ENCODE results near the gene XRCC5.

XRCC5 gene

DNA sequence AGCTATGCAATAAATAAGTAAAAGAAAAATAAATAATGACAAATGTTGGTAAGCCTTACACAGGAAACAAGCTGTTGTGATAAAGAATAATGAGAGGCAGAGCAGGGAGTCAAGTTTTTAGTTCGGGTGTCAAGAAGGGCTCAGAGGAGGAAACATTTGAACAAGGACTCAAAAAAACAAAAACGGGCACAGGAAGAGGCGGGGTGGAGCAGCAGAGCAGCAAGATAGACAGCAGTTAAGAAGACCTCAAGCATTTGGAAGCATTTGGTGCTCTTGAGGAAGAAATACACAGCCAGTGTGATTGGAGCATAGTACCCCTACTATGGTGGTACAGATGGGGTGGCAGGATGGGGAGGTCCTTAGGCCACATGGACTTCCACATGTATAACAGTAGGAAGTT lies 24.6 kb upstream of the XRCC5 start:
- TF ChIP-seq ZNF776 (tag by site-specific recombination; IDR thresholded peaks at IDR 0.05; ENCODE audit: borderline replicate concordance) (no peak), ZNF596 (tag by site-specific recombination; IDR thresholded peaks at IDR 0.05) (no peak), ZNF544 (tag by site-specific recombination; IDR thresholded peaks at IDR 0.05) (no peak)
- Histone ChIP-seq H3K9me3 (ENCODE audit: control insufficient read depth, insufficient read depth, low read depth, low read length) (no peaks in the 10 kb centered on the region), H3K27ac (ENCODE audit: extremely low read depth, low read depth, low read length) (no peak overlapping the region), H3K4me1 (ENCODE audit: control insufficient read depth, insufficient read depth, low read length) (peaks cover 3% of the 10 kb centered on the region), H3K4me3 (ENCODE audit: low read depth, low read length) (no peak overlapping the region), H3K36me3 (ENCODE audit: control insufficient read depth in 2 of 2, insufficient read depth in 1 of 2, low read length in 2 of 2) (no peaks in the 10 kb centered on the region)
- ChIA-PET POLR2A (interaction anchor here (0.8 kb wide), 1 partner anchor 25 kb away, joined by 4 read pairs; the partner anchor contains the start of gene XRCC5), CTCF (no interaction called here)

DNA sequence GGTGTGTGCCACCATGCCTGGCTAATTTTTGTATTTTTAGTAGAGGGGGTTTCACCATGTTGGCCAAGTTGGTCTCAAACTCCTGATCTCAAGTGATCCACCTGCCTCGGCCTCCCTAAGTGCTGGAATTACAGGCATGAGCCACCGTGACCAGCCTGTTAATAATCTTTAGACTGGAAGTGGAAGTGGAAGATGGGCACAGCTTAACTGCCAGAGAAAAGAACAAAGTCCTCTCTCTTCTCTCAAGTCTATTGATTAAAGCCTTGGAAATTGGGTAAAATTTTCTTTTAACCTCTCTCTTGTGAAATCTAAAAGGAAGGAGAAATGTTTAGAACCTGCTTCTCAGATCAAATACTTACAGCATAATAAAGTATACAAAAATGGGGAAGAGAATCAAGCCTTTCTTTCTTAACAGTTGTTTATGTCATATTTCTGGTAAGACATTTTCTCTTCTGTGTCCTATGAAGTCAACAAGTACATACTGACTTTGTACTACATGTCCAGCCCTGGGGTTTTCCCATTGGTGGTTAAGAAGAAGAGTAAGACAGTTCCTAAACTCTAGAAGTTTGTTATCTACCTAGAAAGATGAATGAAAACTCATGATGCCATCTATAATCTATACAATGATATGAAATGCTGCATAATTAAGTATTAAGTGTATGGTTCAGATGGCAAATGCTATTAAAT lies 22.8 kb upstream of the XRCC5 start:
- no peaks in the 10 kb centered on the region for H3K9me3 ChIP-seq (ENCODE audit: control insufficient read depth, insufficient read depth, low read depth, low read length)
- no peak overlapping the region for H3K4me3 ChIP-seq (ENCODE audit: low read depth, low read length)
- H3K27ac ChIP-seq (ENCODE audit: extremely low read depth, low read depth, low read length), result no peak overlapping the region
- H3K4me1 ChIP-seq (ENCODE audit: control insufficient read depth, insufficient read depth, low read length), result peaks cover 3% of the 10 kb centered on the region
- H3K36me3 ChIP-seq (ENCODE audit: control insufficient read depth in 2 of 2, insufficient read depth in 1 of 2, low read length in 2 of 2), result no peaks in the 10 kb centered on the region
- TF ChIP-seq ZNF174 (tag by site-specific recombination; IDR thresholded peaks at IDR 0.05) (no peak), ZNF610 (tag by site-specific recombination; IDR thresholded peaks at IDR 0.05; ENCODE audit: borderline replicate concordance) (no peak), ZNF423 (tag by site-specific recombination; IDR thresholded peaks at IDR 0.05) (no peak), ZNF701 (tag by site-specific recombination; IDR thresholded peaks at IDR 0.05) (no peak), ZNF660 (tag by site-specific recombination; IDR thresholded peaks at IDR 0.05) (no peak), ZNF37A (tag by site-specific recombination; IDR thresholded peaks at IDR 0.05) (no peak), HOXA7 (CRISPR knock-in tag; IDR thresholded peaks at IDR 0.05; ENCODE audit: borderline replicate concordance) (no peak), ZNF548 (tag by site-specific recombination; IDR thresholded peaks at IDR 0.05) (no peak), ZBTB20 (tag by site-specific recombination; IDR thresholded peaks at IDR 0.05) (no peak)
- TF ChIP-seq, protein P1, sequence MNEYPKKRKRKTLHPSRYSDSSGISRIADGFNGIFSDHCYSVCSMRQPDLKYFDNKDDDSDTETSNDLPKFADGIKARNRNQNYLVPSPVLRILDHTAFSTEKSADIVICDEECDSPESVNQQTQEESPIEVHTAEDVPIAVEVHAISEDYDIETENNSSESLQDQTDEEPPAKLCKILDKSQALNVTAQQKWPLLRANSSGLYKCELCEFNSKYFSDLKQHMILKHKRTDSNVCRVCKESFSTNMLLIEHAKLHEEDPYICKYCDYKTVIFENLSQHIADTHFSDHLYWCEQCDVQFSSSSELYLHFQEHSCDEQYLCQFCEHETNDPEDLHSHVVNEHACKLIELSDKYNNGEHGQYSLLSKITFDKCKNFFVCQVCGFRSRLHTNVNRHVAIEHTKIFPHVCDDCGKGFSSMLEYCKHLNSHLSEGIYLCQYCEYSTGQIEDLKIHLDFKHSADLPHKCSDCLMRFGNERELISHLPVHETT (tag by site-specific recombination; IDR thresholded peaks at IDR 0.05), result no peak
- TF ChIP-seq, protein P2, sequence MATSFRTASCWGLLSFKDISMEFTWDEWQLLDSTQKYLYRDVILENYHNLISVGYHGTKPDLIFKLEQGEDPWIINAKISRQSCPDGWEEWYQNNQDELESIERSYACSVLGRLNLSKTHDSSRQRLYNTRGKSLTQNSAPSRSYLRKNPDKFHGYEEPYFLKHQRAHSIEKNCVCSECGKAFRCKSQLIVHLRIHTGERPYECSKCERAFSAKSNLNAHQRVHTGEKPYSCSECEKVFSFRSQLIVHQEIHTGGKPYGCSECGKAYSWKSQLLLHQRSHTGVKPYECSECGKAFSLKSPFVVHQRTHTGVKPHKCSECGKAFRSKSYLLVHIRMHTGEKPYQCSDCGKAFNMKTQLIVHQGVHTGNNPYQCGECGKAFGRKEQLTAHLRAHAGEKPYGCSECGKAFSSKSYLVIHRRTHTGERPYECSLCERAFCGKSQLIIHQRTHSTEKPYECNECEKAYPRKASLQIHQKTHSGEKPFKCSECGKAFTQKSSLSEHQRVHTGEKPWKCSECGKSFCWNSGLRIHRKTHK (tag by site-specific recombination; IDR thresholded peaks at IDR 0.05), result no peak
- POLR2A ChIA-PET, result no interaction called here
- CTCF ChIA-PET, result interaction anchor here (0.7 kb wide), 1 partner anchor 288 kb away, joined by 3 read pairs; no protein-coding TSS in a partner anchor

DNA sequence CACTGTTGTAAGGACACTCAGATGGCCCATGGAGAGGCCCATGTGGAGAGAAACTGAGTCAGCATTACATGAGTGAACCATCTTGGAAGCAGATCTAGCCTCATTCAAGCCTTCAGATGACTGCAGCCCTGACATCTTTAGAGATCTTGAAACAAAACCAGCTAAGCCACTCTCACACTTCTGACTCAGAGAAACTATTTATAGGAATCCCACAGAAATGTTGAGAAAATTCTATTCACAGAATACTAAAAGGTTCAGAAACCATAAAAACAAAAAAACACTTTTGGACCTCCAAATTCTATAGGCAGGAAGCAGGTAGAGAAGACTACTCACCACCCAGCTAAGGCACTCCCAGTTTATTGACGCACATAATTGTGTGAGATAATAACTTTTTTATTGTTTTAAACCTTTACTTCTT lies 18.8 kb upstream of the XRCC5 start:
- no peaks in the 10 kb centered on the region for H3K36me3 ChIP-seq (ENCODE audit: control insufficient read depth in 2 of 2, insufficient read depth in 1 of 2, low read length in 2 of 2)
- ChIA-PET POLR2A (no interaction called here), CTCF (no interaction called here)
- no peaks in the 10 kb centered on the region for H3K4me1 ChIP-seq (ENCODE audit: control insufficient read depth, insufficient read depth, low read length)
- H3K4me3 ChIP-seq (ENCODE audit: low read depth, low read length), result no peak overlapping the region
- H3K27ac ChIP-seq (ENCODE audit: extremely low read depth, low read depth, low read length), result no peak overlapping the region
- no peaks in the 10 kb centered on the region for H3K9me3 ChIP-seq (ENCODE audit: control insufficient read depth, insufficient read depth, low read depth, low read length)
- TF ChIP-seq ZNF157 (tag by site-specific recombination; IDR thresholded peaks at IDR 0.05) (no peak), ZNF423 (tag by site-specific recombination; IDR thresholded peaks at IDR 0.05) (no peak), ZNF16 (tag by site-specific recombination; IDR thresholded peaks at IDR 0.05; ENCODE audit: low read depth) (no peak), ZNF664 (tag by site-specific recombination; IDR thresholded peaks at IDR 0.05) (no peak), ZNF571 (tag by site-specific recombination; IDR thresholded peaks at IDR 0.05) (no peak), ZXDB (tag by site-specific recombination; IDR thresholded peaks at IDR 0.05) (no peak), ZNF133 (tag by site-specific recombination; IDR thresholded peaks at IDR 0.05) (no peak), ZBTB21 (tag by site-specific recombination; IDR thresholded peaks at IDR 0.05) (no peak), ZFP3 (tag by site-specific recombination; IDR thresholded peaks at IDR 0.05; ENCODE audit: low read depth) (no peak), ZNF416 (tag by site-specific recombination; IDR thresholded peaks at IDR 0.05) (no peak)
- TF ChIP-seq, protein P3, sequence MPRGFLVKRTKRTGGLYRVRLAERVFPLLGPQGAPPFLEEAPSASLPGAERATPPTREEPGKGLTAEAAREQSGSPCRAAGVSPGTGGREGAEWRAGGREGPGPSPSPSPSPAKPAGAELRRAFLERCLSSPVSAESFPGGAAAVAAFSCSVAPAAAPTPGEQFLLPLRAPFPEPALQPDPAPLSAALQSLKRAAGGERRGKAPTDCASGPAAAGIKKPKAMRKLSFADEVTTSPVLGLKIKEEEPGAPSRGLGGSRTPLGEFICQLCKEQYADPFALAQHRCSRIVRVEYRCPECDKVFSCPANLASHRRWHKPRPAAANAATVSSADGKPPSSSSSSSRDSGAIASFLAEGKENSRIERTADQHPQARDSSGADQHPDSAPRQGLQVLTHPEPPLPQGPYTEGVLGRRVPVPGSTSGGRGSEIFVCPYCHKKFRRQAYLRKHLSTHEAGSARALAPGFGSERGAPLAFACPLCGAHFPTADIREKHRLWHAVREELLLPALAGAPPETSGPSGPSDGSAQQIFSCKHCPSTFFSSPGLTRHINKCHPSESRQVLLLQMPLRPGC (tag by site-specific recombination; IDR thresholded peaks at IDR 0.05), result no peak

All from HEK293 (cell line).